GM19035 (cell line): Measurements from ENCODE around the gene CNPY1.
"Not testable (repeated sequence)": the region's sequence is repeated elsewhere in the genome, so short reads cannot be mapped to it uniquely, and the experiment has no call there.

Source experiments
- ATAC-seq: cut with Tn5 transposase; IDR thresholded peaks from one replicate; pipeline ENCODE4 v1.9.1; 2021; ENCODE audit not compliant: unreplicated experiment

Gene CNPY1

GRCh38 chr7:155579565-155579964 lies 33.2 kb upstream of the CNPY1 start:
- ATAC-seq, result no peak

- ATAC-seq, result no peak
Measured at GRCh38 chr7:155578016-155578415, 31.7 kb upstream of the CNPY1 start.

GRCh38 chr7:155577509-155577905 lies 31.1 kb upstream of the CNPY1 start:
- ATAC-seq, result no peak

- ATAC-seq, result no peak
Measured at GRCh38 chr7:155576900-155577508, 30.6 kb upstream of the CNPY1 start.

GRCh38 chr7:155576416-155576815 lies 30.1 kb upstream of the CNPY1 start:
- no peak for ATAC-seq

GRCh38 chr7:155574556-155575290 lies 28.4 kb upstream of the CNPY1 start:
- no peak for ATAC-seq

- ATAC-seq, result no peak
Measured at GRCh38 chr7:155571581-155572345, 25.4 kb upstream of the CNPY1 start.

GRCh38 chr7:155570991-155571390 lies 24.6 kb upstream of the CNPY1 start:
- no peak for ATAC-seq

GRCh38 chr7:155570171-155570958 lies 24.0 kb upstream of the CNPY1 start:
- no peak for ATAC-seq

- no peak for ATAC-seq
Measured at GRCh38 chr7:155569681-155570080, 23.3 kb upstream of the CNPY1 start.

GRCh38 chr7:155568842-155569494 lies 22.6 kb upstream of the CNPY1 start:
- ATAC-seq, result no peak

GRCh38 chr7:155568333-155568660 lies 21.9 kb upstream of the CNPY1 start:
- ATAC-seq, result no peak

GRCh38 chr7:155567646-155568332 lies 21.4 kb upstream of the CNPY1 start:
- no peak for ATAC-seq

GRCh38 chr7:155566011-155566836 lies 19.9 kb upstream of the CNPY1 start:
- no peak for ATAC-seq

- ATAC-seq, result no peak
Measured at GRCh38 chr7:155565596-155565995, 19.2 kb upstream of the CNPY1 start.

GRCh38 chr7:155562976-155563375 lies 16.6 kb upstream of the CNPY1 start:
- ATAC-seq, result not testable (repeated sequence)

- no peak for ATAC-seq
Measured at GRCh38 chr7:155562106-155562505, 15.7 kb upstream of the CNPY1 start.

GRCh38 chr7:155560982-155561686 lies 14.8 kb upstream of the CNPY1 start:
- no peak for ATAC-seq
